ENCODE results near the gene RXRB. TPM values are rescaled to one million over a fixed set of nuclear protein-coding genes. Genes with fewer than 3 reads are reported as not detected.

The RXRB gene
- total RNA-seq, 6 experiments from 2014 or later: 10.1 to 28.2 (median 17.7) TPM

DNA sequence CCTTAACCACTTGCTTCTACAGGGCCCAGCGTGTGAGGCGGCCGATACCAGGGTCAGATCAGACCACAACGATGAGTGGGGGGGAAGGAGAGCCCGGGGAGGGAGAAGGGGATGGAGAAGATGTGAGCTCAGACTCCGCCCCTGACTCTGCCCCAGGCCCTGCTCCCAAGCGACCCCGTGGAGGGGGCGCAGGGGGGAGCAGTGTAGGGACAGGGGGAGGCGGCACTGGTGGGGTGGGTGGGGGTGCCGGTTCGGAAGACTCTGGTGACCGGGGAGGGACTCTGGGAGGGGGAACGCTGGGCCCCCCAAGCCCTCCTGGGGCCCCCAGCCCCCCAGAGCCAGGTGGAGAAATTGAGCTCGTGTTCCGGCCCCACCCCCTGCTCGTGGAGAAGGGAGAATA lies 10.7 kb upstream of the RXRB start:
- H3K4me1 ChIP-seq: peaks cover 0 to 16% (median 0%) of the 10 kb centered on the region in 4 donors
- H3K36me3 ChIP-seq: peaks cover 0 to 14% (median 5%) of the 10 kb centered on the region in 4 donors
- intact Hi-C loops (cut with DNase I): no loop called here
- no peak overlapping the region for H3K27ac ChIP-seq
- no peaks in the 10 kb centered on the region for H3K9me3 ChIP-seq
- no peak overlapping the region for H3K4me3 ChIP-seq
- 78% methylated on average over 9 of the region's 17 CpGs for WGBS (ENCODE audit: insufficient coverage, low coverage, low lambda C conversion rate, missing lambda C conversion rate)
- no peak for TF ChIP-seq POLR2A (IDR thresholded peaks at IDR 0.05)
- TF ChIP-seq, protein P1, sequence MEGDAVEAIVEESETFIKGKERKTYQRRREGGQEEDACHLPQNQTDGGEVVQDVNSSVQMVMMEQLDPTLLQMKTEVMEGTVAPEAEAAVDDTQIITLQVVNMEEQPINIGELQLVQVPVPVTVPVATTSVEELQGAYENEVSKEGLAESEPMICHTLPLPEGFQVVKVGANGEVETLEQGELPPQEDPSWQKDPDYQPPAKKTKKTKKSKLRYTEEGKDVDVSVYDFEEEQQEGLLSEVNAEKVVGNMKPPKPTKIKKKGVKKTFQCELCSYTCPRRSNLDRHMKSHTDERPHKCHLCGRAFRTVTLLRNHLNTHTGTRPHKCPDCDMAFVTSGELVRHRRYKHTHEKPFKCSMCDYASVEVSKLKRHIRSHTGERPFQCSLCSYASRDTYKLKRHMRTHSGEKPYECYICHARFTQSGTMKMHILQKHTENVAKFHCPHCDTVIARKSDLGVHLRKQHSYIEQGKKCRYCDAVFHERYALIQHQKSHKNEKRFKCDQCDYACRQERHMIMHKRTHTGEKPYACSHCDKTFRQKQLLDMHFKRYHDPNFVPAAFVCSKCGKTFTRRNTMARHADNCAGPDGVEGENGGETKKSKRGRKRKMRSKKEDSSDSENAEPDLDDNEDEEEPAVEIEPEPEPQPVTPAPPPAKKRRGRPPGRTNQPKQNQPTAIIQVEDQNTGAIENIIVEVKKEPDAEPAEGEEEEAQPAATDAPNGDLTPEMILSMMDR (IDR thresholded peaks at IDR 0.05): no peak
- no peak for DNase-seq
- no peaks in the 10 kb centered on the region for H3K27me3 ChIP-seq
- no peak for ATAC-seq

DNA sequence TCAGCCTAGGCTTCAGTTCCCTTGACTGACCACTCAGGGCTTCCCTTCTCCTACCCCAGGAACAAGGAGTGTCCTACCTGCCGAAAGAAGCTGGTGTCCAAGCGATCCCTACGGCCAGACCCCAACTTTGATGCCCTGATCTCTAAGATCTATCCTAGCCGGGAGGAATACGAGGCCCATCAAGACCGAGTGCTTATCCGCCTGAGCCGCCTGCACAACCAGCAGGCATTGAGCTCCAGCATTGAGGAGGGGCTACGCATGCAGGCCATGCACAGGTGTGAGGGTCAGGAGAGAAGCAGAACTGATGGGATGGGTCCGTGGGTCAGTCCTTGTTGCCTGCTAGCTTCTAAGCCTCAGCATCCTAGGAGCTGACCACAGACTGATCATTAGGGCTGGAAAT lies 9.4 kb upstream of the RXRB start:
- intact Hi-C loops (cut with DNase I): no loop called here
- Histone ChIP-seq H3K27me3 (no peaks in the 10 kb centered on the region), H3K4me3 (no peak overlapping the region), H3K36me3 (peaks cover 0 to 14% (median 5%) of the 10 kb centered on the region in 4 donors), H3K4me1 (peaks cover 0 to 23% (median 0%) of the 10 kb centered on the region in 4 donors), H3K27ac (no peak overlapping the region), H3K9me3 (no peaks in the 10 kb centered on the region)
- 100% methylated on average over 3 of the region's 10 CpGs for WGBS (ENCODE audit: insufficient coverage, low coverage, low lambda C conversion rate, missing lambda C conversion rate)
- TF ChIP-seq, protein P1 (IDR thresholded peaks at IDR 0.05): no peak
- TF ChIP-seq POLR2A (IDR thresholded peaks at IDR 0.05): no peak
- DNase-seq (peak in 1 of 3 donors; percentile 34), ATAC-seq (no peak)

DNA sequence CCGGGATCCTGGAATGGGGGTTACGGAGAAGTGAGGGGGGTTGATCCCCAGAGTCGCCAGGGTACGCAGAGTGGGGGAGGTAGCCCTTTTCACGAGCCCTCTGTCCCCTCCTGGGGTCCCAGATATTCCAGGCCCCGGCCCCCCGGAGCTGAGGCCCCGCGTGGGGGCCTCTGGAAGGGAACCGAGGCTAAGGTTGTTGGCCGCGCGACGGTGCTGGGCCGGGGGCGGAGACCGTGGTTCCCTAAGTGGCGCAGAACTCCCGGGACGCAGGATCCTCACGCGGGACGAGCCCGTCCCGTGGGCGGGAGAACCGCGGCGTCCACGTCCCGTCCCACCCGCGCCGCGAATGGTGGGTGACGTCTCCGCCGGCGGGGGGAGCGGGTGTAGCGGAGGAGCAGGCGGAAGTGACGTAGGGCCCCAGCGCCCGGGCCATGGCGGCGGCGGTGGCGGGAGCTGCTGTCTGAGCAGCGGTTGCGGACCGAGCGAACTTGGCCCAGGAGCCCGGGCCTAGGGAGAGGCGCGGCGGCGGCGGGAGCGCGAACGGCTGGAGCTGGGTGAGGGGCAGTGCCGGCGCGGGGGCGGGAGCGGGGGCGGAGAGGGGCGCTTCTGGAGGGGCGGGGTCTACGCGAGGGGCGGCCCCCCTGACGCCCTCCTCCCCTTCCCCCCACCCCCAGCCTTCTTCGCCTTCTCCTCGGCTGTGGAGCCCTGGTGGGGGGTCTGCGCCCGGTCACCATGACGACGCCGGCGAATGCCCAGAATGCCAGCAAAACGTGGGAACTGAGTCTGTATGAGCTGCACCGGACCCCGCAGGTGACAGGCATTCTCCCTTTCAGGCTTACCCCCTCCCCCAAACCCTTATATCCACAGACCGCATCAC lies 7.9 kb upstream of the RXRB start, which contains the start of gene RING1:
Gene RING1, plus strand, starts transcription at position 410 of the 877 bp plus-strand sequence. Its CDS starts 323 bp downstream, at position 733.
- DNase-seq (peak; percentile 88 to 90 (median 89)), ATAC-seq (peak; percentile 64 to 75 (median 69))
- intact Hi-C loops (cut with DNase I): no loop called here
- WGBS (ENCODE audit: insufficient coverage, low coverage, low lambda C conversion rate, missing lambda C conversion rate): 0% methylated on average over 4 of the region's 86 CpGs
- peak within 1 kb of the TSS; percentile 86 to 91 (median 89) for H3K27ac ChIP-seq
- peaks cover 0 to 32% (median 5%) of the 10 kb centered on the region in 4 donors for H3K4me1 ChIP-seq
- TF ChIP-seq POLR2A (IDR thresholded peaks at IDR 0.05): peak; percentile 92
- TF ChIP-seq, protein P1 (IDR thresholded peaks at IDR 0.05): no peak
- peaks cover 0 to 17% (median 7%) of the 10 kb centered on the region in 4 donors for H3K36me3 ChIP-seq
- peak within 1 kb of the TSS; percentile 86 to 94 (median 92) for H3K4me3 ChIP-seq
- no peaks in the 10 kb centered on the region for H3K27me3 ChIP-seq
- H3K9me3 ChIP-seq: no peaks in the 10 kb centered on the region

DNA sequence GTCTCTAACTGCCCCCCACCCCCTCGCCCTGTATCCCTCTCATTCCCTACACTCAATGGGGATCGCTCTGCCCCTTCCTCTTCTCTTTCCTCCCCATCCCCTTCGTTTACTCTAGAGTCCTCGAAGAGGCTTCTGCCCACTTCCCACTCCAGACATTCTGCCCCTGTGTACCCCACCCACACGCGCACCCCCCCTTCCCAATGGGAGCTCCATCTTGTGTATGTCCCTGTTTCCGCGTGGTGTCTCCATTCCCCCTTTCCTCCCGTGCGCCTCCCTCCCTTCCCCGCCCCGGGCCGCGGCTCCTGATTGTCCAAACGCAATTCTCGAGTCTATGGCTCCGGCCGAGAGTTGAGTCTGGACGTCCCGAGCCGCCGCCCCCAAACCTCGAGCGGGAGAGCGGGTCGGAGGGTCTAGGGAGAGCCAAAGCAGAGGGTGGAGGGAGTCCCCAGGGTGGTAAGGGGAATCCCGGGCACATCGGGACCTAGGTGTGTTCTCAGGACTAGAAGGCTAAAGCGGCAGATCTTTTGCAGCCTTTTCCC lies 7.2 kb upstream of the RXRB start:
- intact Hi-C loops (cut with DNase I): no loop called here
- TF ChIP-seq, protein P1 (IDR thresholded peaks at IDR 0.05): no peak
- H3K9me3 ChIP-seq: no peaks in the 10 kb centered on the region
- H3K27me3 ChIP-seq: no peaks in the 10 kb centered on the region
- peak overlapping the region; percentile 86 to 94 (median 92) for H3K4me3 ChIP-seq
- H3K27ac ChIP-seq: peak overlapping the region; percentile 86 to 91 (median 89)
- H3K4me1 ChIP-seq: peaks cover 0 to 32% (median 6%) of the 10 kb centered on the region in 4 donors
- ATAC-seq (peak in 3 of 4 donors; percentile 5 to 10 (median 8)), DNase-seq (peak in 2 of 3 donors; percentile 52 to 59)
- peaks cover 0 to 25% (median 11%) of the 10 kb centered on the region in 4 donors for H3K36me3 ChIP-seq
- 3% methylated on average over 26 of the region's 29 CpGs for WGBS (ENCODE audit: insufficient coverage, low coverage, low lambda C conversion rate, missing lambda C conversion rate)

Data from right lobe of liver (tissue), 6 donors.